COLO829 (cell line): Measurements from ENCODE around the gene C2CD5.

Experiments
- DNase-seq: peaks from one replicate; pipeline ENCODE4 v3.0.0; 2012; ENCODE audit warnings: low spot score

C2CD5 gene

GRCh38 chr12:22415342-22416309 is 128.7 kb downstream of the C2CD5 start:
- peak; percentile 65 for DNase-seq

DNA sequence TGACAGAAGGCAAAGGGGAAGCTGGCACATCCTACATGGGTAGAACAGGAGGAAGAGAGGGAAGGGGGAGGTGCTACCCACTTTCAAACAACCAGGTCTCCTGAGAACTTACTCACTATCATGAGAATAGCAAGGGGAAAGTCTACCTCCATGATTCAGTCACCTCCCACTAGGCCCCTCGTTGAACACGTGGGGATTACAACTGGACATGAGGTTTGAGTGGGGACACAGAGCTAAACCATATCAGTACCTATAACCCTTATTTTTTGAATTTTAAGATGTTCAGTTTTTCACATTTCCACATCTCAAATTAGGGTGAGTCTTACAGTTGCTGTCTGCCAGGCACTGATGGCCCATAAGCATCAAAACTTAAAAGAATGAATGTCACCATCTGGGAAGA is 129.6 kb downstream of the C2CD5 start:
- DNase-seq, result no peak

- no peak for DNase-seq
Observed at GRCh38 chr12:22413592-22413991, 130.8 kb downstream of the C2CD5 start.

DNA sequence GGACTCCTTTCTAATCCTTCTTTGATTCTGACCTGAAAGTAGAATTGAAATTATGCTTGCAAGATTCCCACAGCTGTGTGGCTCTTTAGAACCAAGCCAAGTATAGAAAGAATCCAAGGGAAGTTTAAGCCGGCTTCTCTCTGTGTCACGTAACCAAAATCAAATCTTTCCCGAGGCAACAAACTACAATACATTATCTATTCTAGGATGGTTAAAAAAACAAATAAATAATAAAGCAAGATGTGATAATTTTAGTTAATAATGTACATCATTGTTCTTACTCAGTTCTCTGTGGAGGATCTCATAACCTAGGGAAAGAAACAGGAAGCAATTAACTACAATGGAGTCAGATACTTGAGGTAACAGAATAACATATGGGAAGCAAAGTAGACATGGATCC is 131.8 kb downstream of the C2CD5 start:
- DNase-seq, result peak; percentile 54

- DNase-seq, result no peak
Observed at GRCh38 chr12:22410486-22410885, 133.9 kb downstream of the C2CD5 start.

- no peak for DNase-seq
Observed at GRCh38 chr12:22409377-22410164, 134.8 kb downstream of the C2CD5 start.

GRCh38 chr12:22408610-22409376 is 135.5 kb downstream of the C2CD5 start:
- DNase-seq, result no peak

DNA sequence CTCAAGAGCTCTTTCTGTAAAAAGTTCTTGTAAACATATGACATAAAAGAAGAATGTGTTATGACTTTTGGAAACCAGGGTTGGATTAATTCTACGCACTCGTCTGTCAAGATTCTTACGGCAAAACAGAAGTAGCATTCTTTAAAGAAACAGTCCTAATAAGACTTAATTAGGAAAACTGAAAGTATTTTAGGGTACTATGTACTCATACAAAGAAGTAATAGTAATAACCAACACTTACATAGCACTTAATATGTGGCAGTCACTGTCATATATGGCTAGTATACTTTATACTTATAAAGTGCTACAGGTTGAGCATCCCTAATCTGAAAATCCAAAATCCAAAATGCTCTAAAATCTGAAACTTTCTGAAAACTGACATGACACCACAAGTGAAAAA is 136.9 kb downstream of the C2CD5 start:
- DNase-seq, result no peak

GRCh38 chr12:22406627-22407026 is 137.7 kb downstream of the C2CD5 start:
- DNase-seq, result no peak

DNA sequence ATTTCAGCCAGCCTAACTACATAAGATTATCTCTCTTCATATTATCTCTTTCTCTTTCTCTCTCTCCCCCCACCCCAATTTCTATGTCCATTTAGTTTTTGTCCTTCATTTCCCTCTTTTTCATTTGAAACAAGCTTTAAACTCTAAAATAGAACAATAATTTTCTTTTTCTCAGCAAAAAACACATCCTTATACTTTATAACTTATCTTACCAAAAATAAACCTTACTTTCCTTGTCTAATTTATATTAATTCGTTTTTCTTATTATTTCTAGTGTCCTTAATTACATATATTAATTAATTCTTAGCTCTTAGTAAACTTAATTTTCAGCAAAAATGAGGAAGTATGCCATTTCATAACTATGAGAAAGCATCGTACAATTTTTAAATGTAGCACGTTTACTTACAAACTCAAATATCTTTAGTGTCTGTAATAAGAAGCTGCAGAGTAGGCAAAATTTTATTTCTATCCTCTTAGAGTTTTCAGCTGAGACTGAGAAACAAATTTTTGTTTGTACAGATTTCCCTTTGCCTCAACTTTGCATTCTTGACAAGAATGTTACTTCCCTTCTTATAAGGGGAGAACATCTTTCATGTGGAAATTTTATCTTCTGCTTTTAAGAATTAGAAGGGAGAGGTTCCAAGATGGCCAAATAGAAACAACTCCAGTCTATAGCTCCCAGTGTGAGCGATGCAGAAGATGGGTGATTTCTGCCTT is 144.7 kb downstream of the C2CD5 start:
- no peak for DNase-seq
